Spleen (tissue), 11 donors: ENCODE results near the gene TNKS1BP1. TPM values are rescaled to one million over a fixed set of nuclear protein-coding genes. Genes with fewer than 3 reads are reported as not detected.

Experiments used
- DNase-seq: peaks from one replicate; pipeline ENCODE4 v3.0.0-alpha.2; 2020
- H3K27ac ChIP-seq, 8 donors: fragments of 200-600 bp; sonication (generic) in 7 of 8; 1 replicate in 4 of 8; 2 replicates in 4 of 8; pipeline versions ENCODE4 v1.5.0 to v1.8.0; 2016 to 2021; ENCODE audit warnings: inconsistent platforms in 4 of 8, mild to moderate bottlenecking in 4 of 8, moderate library complexity in 1 of 8
- H3K27me3 ChIP-seq, 7 donors: fragments of 200-600 bp; sonication (generic) in 6 of 7; replicated peaks in 1 of 7; 1 replicate in 4 of 7; 2 replicates in 3 of 7; pipeline versions ENCODE4 v1.5.0 to v1.8.0; 2016 to 2021; ENCODE audit warnings: inconsistent platforms in 3 of 7, mild to moderate bottlenecking in 1 of 7
- H3K36me3 ChIP-seq, 6 donors: fragments of 200-600 bp; sonication (generic) in 5 of 6; 1 replicate in 4 of 6; 2 replicates in 2 of 6; pipeline versions ENCODE4 v1.5.0 to v1.8.0; 2016 to 2021; ENCODE audit warnings: inconsistent platforms in 2 of 6
- H3K4me1 ChIP-seq, 6 donors: fragments of 200-600 bp; sonication (generic) in 5 of 6; 1 replicate in 3 of 6; 2 replicates in 3 of 6; pipeline versions ENCODE4 v1.5.0 to v1.8.0; 2016 to 2021; ENCODE audit warnings: inconsistent platforms in 3 of 6
- H3K4me3 ChIP-seq, 8 donors: fragments of 200-600 bp; sonication (generic) in 7 of 8; 1 replicate in 4 of 8; 2 replicates in 4 of 8; pipeline versions ENCODE4 v1.5.0 to v1.8.0; 2016 to 2021; ENCODE audit warnings: inconsistent platforms in 4 of 8, mild to moderate bottlenecking in 4 of 8, moderate library complexity in 2 of 8
- H3K9me3 ChIP-seq, 8 donors: fragments of 200-600 bp; sonication (generic) in 7 of 8; 1 replicate in 4 of 8; 2 replicates in 4 of 8; pipeline versions ENCODE4 v1.5.0 to v1.8.0; 2016 to 2021; ENCODE audit warnings: inconsistent platforms in 4 of 8
- CTCF ChIP-seq, 11 experiments: fragments of 200-600 bp in 7 of 11; fragments of 450-650 bp in 4 of 11; sonication (generic) in 4 of 11; IDR thresholded peaks in 8 of 11; conservative IDR thresholded peaks in 3 of 11; 1 replicate in 7 of 11; 2 replicates in 4 of 11; pipeline versions ENCODE4 v1.4.0 to v1.8.0; 2016 to 2021; ENCODE audit warnings: antibody characterized with exemption in 11 of 11, inconsistent platforms in 4 of 11, mild to moderate bottlenecking in 1 of 11
- POLR2A ChIP-seq, 3 donors: fragments of 450-650 bp; IDR thresholded peaks; one replicate each; pipeline ENCODE4 v1.5.1; 2017; ENCODE audit warnings: antibody characterized with exemption in 3 of 3, mild to moderate bottlenecking in 1 of 3
- POLR2AphosphoS5 ChIP-seq, 3 donors: sonication (generic); formaldehyde crosslinking; IDR thresholded peaks; one replicate each; pipeline ENCODE4 v1.5.1; 2017; ENCODE audit warnings: antibody characterized with exemption in 3 of 3
- whole genome bisulfite sequencing, 5 donors: extraction: QIAGEN DNeasy Blood & Tissue Kit in 3 of 5; methylation state at CpG; one replicate each; pipeline versions ENCODE4 v1.1.5 to v1.1.7; 2013 to 2018; 5-methylcytosine and 5-hydroxymethylcytosine counted together
- intact Hi-C: fragments of 100-400 bp; cut with DNase I; formaldehyde crosslinking; loops from one replicate; pipeline ENCODE4 v1.15.0; 2023; ENCODE audit warnings: low total_unique reads
- polyA plus RNA-seq, 3 donors: library from polyadenylated mRNA; stranded (reverse); fragments of 200-250 nt; gene quantifications; one replicate each; pipeline ENCODE4 v1.2.1, GENCODE V29; 2013
- total RNA-seq, 7 donors: library from RNA; depleted of rRNA in 3 of 7; stranded (reverse); fragments of >200 nt in 3 of 7; fragmentation: NEBNext Ultra II Directional in 4 of 7; extraction: Animal tissue kit (Norgen Biotek cat#: 25700) in 4 of 7; gene quantifications; one replicate each; pipeline versions ENCODE4 v1.1.0 to v1.2.1, GENCODE V29; 2016 to 2021
- donor health status: healthy with polysubstance abuse.
- donor health status: DM: no; HTN: no; CAD: no; lungs with moderate emphysema.
- donor health status: DM: no; HTN: no; CAD: no.
- donor health status: Bipolar disorder and iron deficiency.
- donor health status: healthy.
- donor health status: DM: no; HTN: no; CAD: no.
- donor health status: DM: yes; HTN: yes; CAD: no.

The TNKS1BP1 gene
- total and polyA plus RNA-seq, 10 donors: 19.8 to 126 (median 48.2) TPM

GRCh38 chr11:57370251-57370650 lies 45.5 kb upstream of the TNKS1BP1 start:
- H3K36me3 ChIP-seq: no peaks in the 10 kb centered on the region
- H3K27me3 ChIP-seq: no peaks in the 10 kb centered on the region
- TF ChIP-seq POLR2AphosphoS5 (IDR thresholded peaks at IDR 0.05) (no peak), POLR2A (IDR thresholded peaks at IDR 0.05) (no peak), CTCF (IDR thresholded peaks at IDR 0.05 in 8 of 11, conservative IDR thresholded peaks at IDR 0.05 in 3 of 11) (no peak)
- DNase-seq: no peak
- peaks cover 0 to 11% (median 0%) of the 10 kb centered on the region in 6 donors for H3K4me1 ChIP-seq
- WGBS, 5 donors: 87 to 95% (median 94%) methylated on average over 7 of the region's 7 CpGs
- intact Hi-C loops: no loop called here
- H3K27ac ChIP-seq: no peak overlapping the region
- no peak overlapping the region for H3K4me3 ChIP-seq
- H3K9me3 ChIP-seq: no peaks in the 10 kb centered on the region

GRCh38 chr11:57368845-57369232 lies 44.1 kb upstream of the TNKS1BP1 start:
- no peak for DNase-seq
- H3K9me3 ChIP-seq: no peaks in the 10 kb centered on the region
- H3K4me3 ChIP-seq: no peak overlapping the region
- no peaks in the 10 kb centered on the region for H3K36me3 ChIP-seq
- no peaks in the 10 kb centered on the region for H3K27me3 ChIP-seq
- WGBS, 5 donors: 61 to 78% (median 69%) methylated on average over 5 of the region's 5 CpGs
- TF ChIP-seq POLR2A (IDR thresholded peaks at IDR 0.05): no peak
- no peak for TF ChIP-seq POLR2AphosphoS5 (IDR thresholded peaks at IDR 0.05)
- no peak for TF ChIP-seq CTCF (IDR thresholded peaks at IDR 0.05 in 8 of 11, conservative IDR thresholded peaks at IDR 0.05 in 3 of 11)
- H3K4me1 ChIP-seq: peaks cover 0 to 11% (median 0%) of the 10 kb centered on the region in 6 donors
- no peak overlapping the region for H3K27ac ChIP-seq
- intact Hi-C loops: no loop called here

- H3K27me3 ChIP-seq: no peaks in the 10 kb centered on the region
- H3K9me3 ChIP-seq: no peaks in the 10 kb centered on the region
- TF ChIP-seq POLR2AphosphoS5 (IDR thresholded peaks at IDR 0.05) (no peak), POLR2A (IDR thresholded peaks at IDR 0.05) (no peak), CTCF (IDR thresholded peaks at IDR 0.05 in 8 of 11, conservative IDR thresholded peaks at IDR 0.05 in 3 of 11) (no peak)
- no peak overlapping the region for H3K4me3 ChIP-seq
- peaks cover 0 to 11% (median 0%) of the 10 kb centered on the region in 6 donors for H3K4me1 ChIP-seq
- no peaks in the 10 kb centered on the region for H3K36me3 ChIP-seq
- no peak for DNase-seq
- 37 to 59% (median 52%) methylated on average over 10 to 19 of the region's 19 CpGs for WGBS, 5 donors
- intact Hi-C loops: no loop called here
- H3K27ac ChIP-seq: no peak overlapping the region
Observed at GRCh38 chr11:57368106-57368844, 43.5 kb upstream of the TNKS1BP1 start.

- Histone ChIP-seq H3K27me3 (no peaks in the 10 kb centered on the region), H3K36me3 (no peaks in the 10 kb centered on the region), H3K9me3 (no peaks in the 10 kb centered on the region), H3K4me1 (peaks cover 0 to 11% (median 0%) of the 10 kb centered on the region in 6 donors), H3K4me3 (no peak overlapping the region), H3K27ac (no peak overlapping the region)
- no peak for DNase-seq
- no peak for TF ChIP-seq POLR2A (IDR thresholded peaks at IDR 0.05)
- TF ChIP-seq POLR2AphosphoS5 (IDR thresholded peaks at IDR 0.05): no peak
- no peak for TF ChIP-seq CTCF (IDR thresholded peaks at IDR 0.05 in 8 of 11, conservative IDR thresholded peaks at IDR 0.05 in 3 of 11)
- 75 to 87% (median 84%) methylated on average over 9 of the region's 9 CpGs for WGBS, 5 donors
- intact Hi-C loops: no loop called here
Observed at GRCh38 chr11:57364851-57365660, 40.3 kb upstream of the TNKS1BP1 start.
